CD4-positive, alpha-beta T cell treated with Interleukin-4 for 4 hours (primary cell): Measurements from ENCODE around the gene CUL4B.
"Not testable (repeated sequence)": the region's sequence is repeated elsewhere in the genome, so short reads cannot be mapped to it uniquely, and the experiment has no call there.

Experiments
- DNase-seq: peaks from one replicate; pipeline ENCODE4 v3.0.0-alpha.2; 2020

Gene CUL4B

GRCh38 chrX:120517936-120518335, 42.8 kb downstream of the CUL4B start:
- no peak for DNase-seq

DNA sequence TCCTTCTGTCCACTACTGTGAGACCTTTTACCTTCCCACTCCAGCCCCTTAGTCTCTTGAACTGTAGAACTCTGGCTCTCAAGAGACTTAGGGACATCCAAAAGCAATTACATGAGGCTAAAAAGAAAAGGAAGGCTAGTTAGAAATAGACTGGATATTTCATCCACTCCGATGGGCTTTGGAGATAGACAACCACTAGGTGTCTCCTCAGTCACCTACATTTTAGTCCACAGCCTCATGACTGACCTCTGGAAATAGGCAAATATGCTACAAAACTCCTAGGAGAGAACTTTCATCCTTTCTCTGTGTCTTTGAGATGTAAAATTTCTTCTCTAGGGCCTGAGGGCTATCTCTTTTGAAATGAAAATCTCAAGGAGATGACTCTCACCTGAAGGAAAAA, 46.5 kb downstream of the CUL4B start:
- no peak for DNase-seq

DNA sequence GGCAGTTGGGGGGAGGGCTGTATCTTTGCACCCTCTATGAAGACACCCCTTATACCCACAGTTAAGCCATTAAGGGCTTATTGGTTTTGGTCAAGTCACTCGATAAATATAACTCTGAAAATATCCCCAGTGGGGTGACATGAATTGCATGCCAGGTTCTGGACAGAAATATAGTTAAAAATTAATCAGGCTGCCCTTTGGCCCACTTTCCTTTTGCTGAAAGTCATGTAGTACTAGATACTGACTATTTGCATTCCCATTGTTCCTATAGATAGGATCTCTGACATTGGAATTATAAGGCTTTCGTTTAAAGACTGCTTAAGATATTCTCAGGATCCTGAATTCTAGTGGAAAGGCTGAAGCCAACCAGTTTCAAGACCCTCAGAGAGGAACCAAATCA, 48.1 kb downstream of the CUL4B start:
- DNase-seq = no peak

GRCh38 chrX:120512222-120512621, 48.5 kb downstream of the CUL4B start:
- DNase-seq = no peak

GRCh38 chrX:120504569-120504968, 56.2 kb downstream of the CUL4B start:
- no peak for DNase-seq

DNA sequence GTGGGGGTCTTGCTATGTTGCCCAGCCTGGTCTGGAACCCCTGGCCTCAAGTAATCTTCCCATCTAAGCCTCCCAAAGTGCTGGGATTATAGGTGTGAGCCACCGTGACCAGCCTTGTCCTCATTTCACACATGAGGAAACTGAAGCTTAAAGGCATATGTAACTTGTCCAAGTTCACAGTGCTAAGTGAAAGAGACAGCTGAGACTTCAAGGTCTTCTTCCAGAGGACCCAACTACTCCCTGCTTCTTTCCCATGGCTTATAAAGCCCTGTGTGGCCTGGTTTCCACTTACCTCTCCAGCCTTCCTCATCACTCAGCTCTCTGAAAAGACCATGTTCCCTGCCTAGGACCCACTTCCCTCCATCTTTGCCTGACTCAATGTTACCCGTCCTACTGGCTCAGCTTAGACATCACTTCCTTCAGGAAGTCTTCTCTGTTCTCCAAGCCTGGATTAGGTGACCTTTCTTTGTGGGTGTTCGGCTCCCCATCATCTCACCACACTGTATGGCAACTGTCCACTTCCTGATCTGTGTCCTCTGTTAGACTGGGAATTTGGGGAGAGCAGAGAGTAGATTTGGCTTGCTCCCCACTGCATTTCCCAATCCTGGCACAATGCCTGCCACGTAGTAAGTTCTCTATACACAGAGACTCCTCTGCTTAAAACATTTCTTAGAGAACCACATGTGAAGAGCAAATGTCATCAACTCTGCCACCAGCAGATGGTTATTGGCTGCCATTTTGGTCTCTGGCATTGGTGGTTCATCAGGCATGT, 61.3 kb downstream of the CUL4B start:
- DNase-seq = no peak

- not testable (repeated sequence) for DNase-seq
These were observed 70.6 kb downstream of the CUL4B start for GRCh38 chrX:120490119-120490518.

DNA sequence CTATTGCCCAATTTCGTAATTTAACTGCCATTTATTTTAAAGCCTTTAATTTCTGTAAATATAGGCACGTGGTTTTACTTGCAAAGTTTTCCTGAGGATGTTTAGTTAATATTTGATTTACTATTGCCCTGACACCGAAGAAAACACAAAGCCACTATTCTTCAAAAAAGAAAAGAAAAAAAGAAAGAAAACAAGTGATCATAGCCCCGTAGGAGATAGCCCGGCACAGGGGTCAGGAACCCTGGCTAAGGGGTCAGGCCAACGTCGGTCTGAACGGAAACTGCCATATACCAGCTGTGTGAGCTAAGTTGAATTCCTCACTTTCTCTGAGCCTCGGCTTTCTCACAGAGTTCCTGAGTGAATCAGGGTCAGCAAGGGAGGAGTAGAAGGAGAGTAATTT, 74.0 kb downstream of the CUL4B start:
- DNase-seq = no peak

DNA sequence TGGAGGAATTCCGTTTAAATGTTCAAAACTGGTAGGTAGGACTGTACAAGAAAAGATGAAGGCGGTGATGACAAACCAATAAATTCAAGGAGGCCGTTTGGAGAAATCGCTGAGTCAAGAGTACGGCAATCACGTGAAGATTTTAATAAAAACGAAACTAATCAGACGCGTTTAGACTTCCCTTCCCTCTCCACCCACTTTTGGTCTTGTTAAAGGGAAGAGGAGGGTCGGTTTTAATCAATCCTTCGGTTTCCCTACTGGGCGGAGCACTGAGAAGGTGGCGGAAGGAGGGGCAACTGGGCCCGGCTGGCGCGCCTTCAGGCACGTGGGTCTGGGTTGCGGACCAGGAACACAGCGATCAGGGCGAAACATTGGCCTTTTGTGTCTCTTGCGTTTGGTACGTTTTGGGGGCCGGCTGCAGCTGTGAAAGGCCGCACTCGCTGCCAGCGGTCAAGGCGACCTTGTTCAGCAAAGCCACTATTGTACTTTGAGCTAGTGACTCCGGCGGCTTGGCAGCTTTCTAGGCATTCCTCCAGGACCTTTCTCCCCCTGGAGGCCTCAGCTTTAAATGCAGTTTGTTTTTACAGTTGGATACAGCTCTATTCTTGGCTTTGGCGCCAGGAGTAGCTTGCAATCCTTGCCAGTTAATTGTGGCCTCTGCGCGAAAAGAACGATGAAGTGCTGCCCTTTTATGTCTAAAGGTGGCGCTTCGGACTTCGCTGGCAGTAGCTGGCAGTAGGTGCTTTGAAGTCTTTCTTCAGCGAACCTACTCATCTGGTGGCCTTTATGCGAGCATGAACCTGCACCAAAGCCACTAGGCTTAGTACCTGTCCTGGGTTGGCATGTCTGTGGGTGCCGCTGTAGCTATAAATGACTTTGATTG, 74.9 kb downstream of the CUL4B start:
- peak; percentile 68 for DNase-seq

DNA sequence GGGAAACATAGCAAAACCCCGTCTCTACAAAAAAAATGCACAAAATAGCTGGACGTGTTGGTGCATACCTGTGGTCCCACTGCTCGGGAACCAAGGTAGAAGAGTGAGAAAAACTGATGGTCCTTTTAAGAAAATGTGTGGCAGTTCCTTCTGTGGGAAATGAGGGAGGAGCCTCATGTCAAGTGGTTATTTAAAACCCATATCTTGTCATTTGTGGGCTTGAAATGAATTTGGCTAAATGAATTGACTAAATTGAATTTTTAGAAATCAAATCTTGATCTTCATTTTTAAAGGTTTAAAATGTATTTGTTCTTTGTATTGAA, 75.5 kb downstream of the CUL4B start:
- DNase-seq = no peak

GRCh38 chrX:120477453-120477852, 83.3 kb downstream of the CUL4B start:
- no peak for DNase-seq

GRCh38 chrX:120476714-120477113, 84.0 kb downstream of the CUL4B start:
- no peak for DNase-seq

GRCh38 chrX:120475447-120475846, 85.3 kb downstream of the CUL4B start:
- peak; percentile 52 for DNase-seq
